ENCODE results near the gene RAB31.

Gene RAB31

GRCh38 chr18:9820719-9821118 is 112.6 kb downstream of the RAB31 start:
- DNase-seq (ENCODE audit: low spot score), result no peak

GRCh38 chr18:9822587-9823185 is 114.6 kb downstream of the RAB31 start:
- no peak for DNase-seq (ENCODE audit: low spot score)

- DNase-seq (ENCODE audit: low spot score), result no peak
Observed at GRCh38 chr18:9823805-9824473, 115.8 kb downstream of the RAB31 start.

- DNase-seq (ENCODE audit: low spot score), result no peak
Observed at GRCh38 chr18:9824474-9824832, 116.4 kb downstream of the RAB31 start.

DNA sequence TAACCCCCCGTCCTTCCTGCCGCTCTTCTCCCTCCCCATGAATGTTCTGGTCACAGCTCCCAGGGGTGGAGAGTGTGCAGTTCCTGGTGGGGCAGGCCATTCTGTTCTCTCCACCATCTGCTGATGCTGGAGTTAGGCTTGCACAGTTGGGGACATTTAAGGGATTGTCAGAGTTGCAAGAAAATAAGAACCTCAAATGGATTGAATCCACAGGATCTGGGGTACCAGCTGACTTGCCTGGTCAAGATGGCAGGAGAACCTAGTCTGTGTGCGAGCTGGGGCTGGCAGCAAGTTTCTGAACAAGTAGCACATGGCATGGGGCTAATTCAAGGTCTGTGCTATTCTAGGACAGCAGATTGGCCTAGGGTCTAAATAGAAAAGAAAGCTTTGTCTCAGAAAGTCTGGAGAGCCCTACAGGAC is 116.9 kb downstream of the RAB31 start:
- DNase-seq (ENCODE audit: low spot score), result no peak

- peak; percentile 88 for DNase-seq (ENCODE audit: low spot score)
Observed at GRCh38 chr18:9825571-9826073, 117.5 kb downstream of the RAB31 start.

DNA sequence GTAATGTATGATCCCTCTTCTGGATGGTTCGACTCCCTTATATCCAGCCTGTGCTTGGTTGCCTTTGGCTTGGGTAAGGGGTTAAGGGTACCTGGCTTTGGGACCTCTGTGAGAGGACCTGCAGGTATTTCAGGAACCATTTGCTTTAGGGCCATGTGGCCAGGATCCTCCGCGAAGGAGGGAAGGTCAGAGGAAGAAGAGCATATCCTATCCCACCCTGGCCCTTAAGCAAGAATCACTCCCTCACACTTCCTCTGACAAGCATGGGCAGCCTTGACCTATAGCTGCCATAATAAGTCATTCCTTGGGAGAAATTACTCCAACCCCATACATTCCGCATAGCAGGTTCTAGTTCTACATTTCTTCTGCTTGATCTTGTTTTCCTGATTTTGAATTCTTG is 118.6 kb downstream of the RAB31 start:
- no peak for DNase-seq (ENCODE audit: low spot score)

- no peak for DNase-seq (ENCODE audit: low spot score)
Observed at GRCh38 chr18:9827211-9827792, 119.2 kb downstream of the RAB31 start.

GRCh38 chr18:9827793-9828505 is 119.8 kb downstream of the RAB31 start:
- DNase-seq (ENCODE audit: low spot score), result peak; percentile 77

GRCh38 chr18:9828506-9829396 is 120.7 kb downstream of the RAB31 start:
- DNase-seq (ENCODE audit: low spot score), result no peak

- DNase-seq (ENCODE audit: low spot score), result no peak
Observed at GRCh38 chr18:9829397-9829712, 121.3 kb downstream of the RAB31 start.

DNA sequence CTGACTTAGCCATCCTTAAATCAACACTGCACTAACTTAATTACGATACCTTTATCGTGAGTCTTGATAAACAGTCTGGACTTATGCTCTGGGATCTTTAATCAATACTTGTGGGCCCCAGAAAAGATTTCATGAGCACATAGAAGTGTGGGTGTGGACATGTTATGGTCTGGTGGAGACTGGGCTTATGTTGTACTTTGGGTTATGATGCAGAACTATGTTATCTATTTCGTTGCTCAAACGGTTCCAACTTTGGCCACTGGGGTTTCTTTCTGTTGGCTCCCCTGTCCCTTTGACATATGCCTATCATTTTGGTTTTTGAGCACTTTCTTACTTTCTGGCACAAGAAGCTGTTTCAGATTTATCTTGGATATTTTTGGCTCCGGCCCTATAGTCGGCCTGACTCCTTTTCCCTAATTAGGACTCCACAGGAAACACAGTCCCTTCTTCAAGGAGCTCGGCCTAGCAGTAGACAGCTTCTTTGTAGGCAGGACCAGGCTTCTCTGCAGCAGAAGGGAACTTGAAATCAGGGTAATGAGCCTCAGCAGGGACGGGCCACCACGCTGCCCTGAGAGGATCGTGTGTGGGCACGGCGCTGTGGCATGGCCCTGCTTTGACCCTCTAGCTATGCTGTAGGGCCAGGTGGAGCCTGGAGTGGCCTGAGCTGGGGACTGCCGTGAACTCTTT is 123.1 kb downstream of the RAB31 start:
- no peak for DNase-seq (ENCODE audit: low spot score)

- DNase-seq (ENCODE audit: low spot score), result no peak
Observed at GRCh38 chr18:9831723-9832199, 123.7 kb downstream of the RAB31 start.

GRCh38 chr18:9832871-9833270 is 124.8 kb downstream of the RAB31 start:
- DNase-seq (ENCODE audit: low spot score), result no peak

DNA sequence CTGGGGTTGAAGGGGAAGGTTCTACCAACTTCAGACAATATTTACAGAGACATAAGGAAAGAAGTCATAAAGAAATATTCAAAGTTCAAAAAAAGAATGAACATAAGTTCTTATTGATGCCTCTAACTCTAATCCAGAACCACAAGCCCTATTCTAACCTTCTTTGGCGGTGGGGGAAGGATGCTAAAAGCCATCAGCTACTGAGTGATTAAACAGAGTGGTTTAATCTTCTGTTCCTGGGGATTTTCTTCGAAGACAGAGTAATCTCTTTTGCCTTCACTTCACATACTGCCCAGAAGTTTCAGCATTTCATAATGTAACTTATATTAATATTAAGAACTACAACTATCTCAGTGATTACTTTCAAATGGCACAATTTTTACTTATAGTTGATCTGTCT is 126.5 kb downstream of the RAB31 start:
- no peak for DNase-seq (ENCODE audit: low spot score)

DNA sequence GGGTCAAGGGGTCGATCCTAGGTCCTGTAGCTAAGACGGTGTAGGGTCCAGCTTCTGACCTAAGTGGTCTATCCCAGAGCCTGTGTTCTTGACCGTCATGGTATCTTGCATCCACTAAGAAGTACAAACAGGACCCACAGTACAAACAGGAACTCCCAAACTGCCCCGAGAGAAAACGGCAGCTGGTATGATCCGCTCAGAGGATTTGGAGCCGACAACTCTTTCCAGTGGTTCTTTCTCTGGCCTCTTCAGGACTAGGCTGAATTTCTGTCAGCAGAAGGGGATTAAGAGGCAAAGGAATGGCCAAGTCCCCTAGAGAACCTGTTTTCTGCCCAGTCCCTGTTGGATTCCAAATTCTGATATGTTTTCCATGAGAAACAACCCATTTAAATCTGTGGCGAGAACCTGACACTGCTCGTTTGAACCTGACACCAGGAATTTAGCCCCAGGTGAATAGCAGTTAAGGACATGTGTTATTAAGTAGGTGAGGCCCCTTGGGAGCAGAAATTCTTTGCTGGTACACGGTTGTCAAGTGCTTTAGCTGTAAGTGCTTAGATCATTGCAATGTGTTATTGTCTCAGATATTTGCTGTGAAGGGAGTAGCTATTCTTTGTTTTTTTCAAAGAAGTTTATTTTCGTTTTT is 127.1 kb downstream of the RAB31 start:
- no peak for DNase-seq (ENCODE audit: low spot score)

GRCh38 chr18:9835825-9836224 is 127.7 kb downstream of the RAB31 start:
- DNase-seq (ENCODE audit: low spot score), result no peak

GRCh38 chr18:9838144-9838877 is 130.2 kb downstream of the RAB31 start:
- DNase-seq (ENCODE audit: low spot score), result no peak

GRCh38 chr18:9839211-9839610 is 131.1 kb downstream of the RAB31 start:
- no peak for DNase-seq (ENCODE audit: low spot score)

DNA sequence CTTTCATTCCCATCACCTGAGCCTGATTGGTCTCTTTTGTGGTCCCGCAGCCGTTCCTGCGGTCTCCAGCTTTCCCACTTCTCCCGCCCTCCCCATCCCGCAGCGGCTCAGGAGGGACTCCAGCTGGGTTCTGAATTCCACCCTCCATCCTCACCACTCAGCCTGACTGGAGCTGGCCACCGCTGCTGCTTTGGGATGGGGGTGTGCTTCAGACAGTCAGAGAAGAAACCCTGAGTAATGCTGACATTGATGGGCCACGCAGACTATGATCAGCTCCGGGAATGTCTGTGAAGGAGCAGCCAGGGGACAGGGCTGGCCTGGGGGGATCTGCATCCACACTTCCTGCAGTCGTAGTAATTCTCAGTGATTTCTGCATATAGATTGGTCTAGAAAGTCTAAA is 131.8 kb downstream of the RAB31 start:
- no peak for DNase-seq (ENCODE audit: low spot score)
